HG03442 (cell line): Measurements from ENCODE around the gene CACNA1C.
"Not testable (repeated sequence)": the region's sequence is repeated elsewhere in the genome, so short reads cannot be mapped to it uniquely, and the experiment has no call there.

Experiments used
- ATAC-seq: cut with Tn5 transposase; IDR thresholded peaks from one replicate; pipeline ENCODE4 v1.9.1; 2021; ENCODE audit warnings: mild to moderate bottlenecking, moderate library complexity; ENCODE audit not compliant: unreplicated experiment

Gene CACNA1C

GRCh38 chr12:2667716-2668440 is 615.1 kb downstream of the CACNA1C start:
- no peak for ATAC-seq

- ATAC-seq: no peak
Measured at GRCh38 chr12:2668816-2669215, 616.0 kb downstream of the CACNA1C start.

- ATAC-seq: no peak
Measured at GRCh38 chr12:2669560-2669959, 616.8 kb downstream of the CACNA1C start.

GRCh38 chr12:2672863-2673262 is 620.1 kb downstream of the CACNA1C start:
- no peak for ATAC-seq

GRCh38 chr12:2673966-2674810 is 621.4 kb downstream of the CACNA1C start:
- no peak for ATAC-seq

- no peak for ATAC-seq
Measured at GRCh38 chr12:2675776-2676175, 623.0 kb downstream of the CACNA1C start.

- ATAC-seq: no peak
Measured at GRCh38 chr12:2677142-2677880, 624.5 kb downstream of the CACNA1C start.

- ATAC-seq: no peak
Measured at GRCh38 chr12:2678426-2678825, 625.6 kb downstream of the CACNA1C start.

- no peak for ATAC-seq
Measured at GRCh38 chr12:2679068-2679815, 626.5 kb downstream of the CACNA1C start.

GRCh38 chr12:2679816-2680675 is 627.3 kb downstream of the CACNA1C start:
- no peak for ATAC-seq

- no peak for ATAC-seq
Measured at GRCh38 chr12:2680676-2681039, 627.9 kb downstream of the CACNA1C start.

- no peak for ATAC-seq
Measured at GRCh38 chr12:2681450-2682205, 628.8 kb downstream of the CACNA1C start.

- ATAC-seq: no peak
Measured at GRCh38 chr12:2682296-2683251, 629.8 kb downstream of the CACNA1C start.

GRCh38 chr12:2683283-2684025 is 630.7 kb downstream of the CACNA1C start:
- ATAC-seq: no peak

- not testable (repeated sequence) for ATAC-seq
Measured at GRCh38 chr12:2684026-2684325, 631.2 kb downstream of the CACNA1C start.

- ATAC-seq: not testable (repeated sequence)
Measured at GRCh38 chr12:2685620-2686279, 633.0 kb downstream of the CACNA1C start.

- ATAC-seq: no peak
Measured at GRCh38 chr12:2686280-2686646, 633.5 kb downstream of the CACNA1C start.
